Fibroblast of the aortic adventitia (primary cell): ENCODE results near the gene IFTAP. TPM values are rescaled to one million over a fixed set of nuclear protein-coding genes. Genes with fewer than 3 reads are reported as not detected.
"Not testable (repeated sequence)": the region's sequence is repeated elsewhere in the genome, so short reads cannot be mapped to it uniquely, and the experiment has no call there.

Experiments used
- DNase-seq: peaks from one replicate; pipeline ENCODE4 v3.0.0-alpha.2; 2010; ENCODE audit warnings: low read depth
- H3K4me3 ChIP-seq: 2 replicates; pipeline ENCODE4 v1.5.1; 2011; ENCODE audit warnings: low read depth, mild to moderate bottlenecking, control low read depth, low read length, moderate library complexity
- total RNA-seq: library from RNA; depleted of rRNA; stranded (reverse); fragments of >200 nt; gene quantifications from 2 replicates; pipeline ENCODE4 v1.2.3, GENCODE V29; 2012; ENCODE audit warnings: low replicate concordance
- TF ChIP-seq, protein P1 (sequence below): IDR thresholded peaks from 2 replicates; pipeline ENCODE4 v1.5.1; 2011; ENCODE audit warnings: mild to moderate bottlenecking, low read length, control low read depth, inconsistent platforms; ENCODE audit not compliant: insufficient read depth

Gene IFTAP, protein sequence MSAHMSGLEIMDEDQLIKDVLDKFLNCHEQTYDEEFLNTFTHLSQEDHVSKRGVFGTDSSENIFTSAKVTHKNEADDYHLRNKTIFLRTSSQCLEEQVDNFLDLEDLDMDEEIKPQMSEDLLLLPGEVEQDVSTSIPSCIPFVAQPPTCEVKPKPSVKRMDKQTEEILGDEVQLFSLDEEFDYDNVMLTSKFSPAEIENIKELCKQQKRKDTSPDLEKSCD
- 43.8 and 63.1 TPM in 2 replicates for total RNA-seq

DNA sequence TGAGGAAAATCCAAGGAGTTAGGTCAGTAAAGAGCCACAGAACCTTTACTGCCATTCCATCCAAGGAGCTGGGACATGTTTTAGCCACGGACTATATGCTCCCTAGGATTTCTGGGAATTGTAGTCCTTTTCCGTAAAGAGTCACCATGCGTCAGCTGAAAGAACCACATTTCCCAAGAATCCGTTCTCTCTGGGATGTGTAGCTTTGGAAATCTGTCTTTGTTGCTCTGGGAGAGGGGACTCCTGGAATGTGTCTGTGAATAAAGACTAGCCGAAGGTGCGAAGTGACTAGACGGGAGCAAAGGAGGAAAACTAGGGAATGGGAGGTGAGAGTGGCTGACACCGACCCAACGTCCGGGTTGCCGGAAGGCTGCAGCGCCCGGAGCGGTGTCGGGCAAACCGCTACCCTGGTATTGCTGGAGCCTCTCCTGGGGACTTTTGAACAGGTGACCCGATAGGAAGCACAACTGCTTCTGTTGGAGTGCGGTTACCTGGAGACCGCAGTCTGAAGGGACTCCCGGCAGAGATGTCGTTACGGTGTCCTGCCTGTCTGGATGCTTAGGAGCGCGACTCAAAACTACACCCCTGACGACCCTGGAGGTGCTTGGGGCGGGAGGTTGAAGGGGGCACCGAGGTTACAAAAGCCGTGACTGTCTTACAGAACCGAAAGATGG lies at the start of gene IFTAP:
IFTAP (plus strand) TSS at position 187 of the 674 bp plus-strand sequence. CDS start 15,602 bp downstream, outside the sequence.
- TF ChIP-seq, protein P1, sequence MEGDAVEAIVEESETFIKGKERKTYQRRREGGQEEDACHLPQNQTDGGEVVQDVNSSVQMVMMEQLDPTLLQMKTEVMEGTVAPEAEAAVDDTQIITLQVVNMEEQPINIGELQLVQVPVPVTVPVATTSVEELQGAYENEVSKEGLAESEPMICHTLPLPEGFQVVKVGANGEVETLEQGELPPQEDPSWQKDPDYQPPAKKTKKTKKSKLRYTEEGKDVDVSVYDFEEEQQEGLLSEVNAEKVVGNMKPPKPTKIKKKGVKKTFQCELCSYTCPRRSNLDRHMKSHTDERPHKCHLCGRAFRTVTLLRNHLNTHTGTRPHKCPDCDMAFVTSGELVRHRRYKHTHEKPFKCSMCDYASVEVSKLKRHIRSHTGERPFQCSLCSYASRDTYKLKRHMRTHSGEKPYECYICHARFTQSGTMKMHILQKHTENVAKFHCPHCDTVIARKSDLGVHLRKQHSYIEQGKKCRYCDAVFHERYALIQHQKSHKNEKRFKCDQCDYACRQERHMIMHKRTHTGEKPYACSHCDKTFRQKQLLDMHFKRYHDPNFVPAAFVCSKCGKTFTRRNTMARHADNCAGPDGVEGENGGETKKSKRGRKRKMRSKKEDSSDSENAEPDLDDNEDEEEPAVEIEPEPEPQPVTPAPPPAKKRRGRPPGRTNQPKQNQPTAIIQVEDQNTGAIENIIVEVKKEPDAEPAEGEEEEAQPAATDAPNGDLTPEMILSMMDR: no peak
- peak within 1 kb of the TSS; percentile 94 for H3K4me3 ChIP-seq
- peak; percentile 94 for DNase-seq

DNA sequence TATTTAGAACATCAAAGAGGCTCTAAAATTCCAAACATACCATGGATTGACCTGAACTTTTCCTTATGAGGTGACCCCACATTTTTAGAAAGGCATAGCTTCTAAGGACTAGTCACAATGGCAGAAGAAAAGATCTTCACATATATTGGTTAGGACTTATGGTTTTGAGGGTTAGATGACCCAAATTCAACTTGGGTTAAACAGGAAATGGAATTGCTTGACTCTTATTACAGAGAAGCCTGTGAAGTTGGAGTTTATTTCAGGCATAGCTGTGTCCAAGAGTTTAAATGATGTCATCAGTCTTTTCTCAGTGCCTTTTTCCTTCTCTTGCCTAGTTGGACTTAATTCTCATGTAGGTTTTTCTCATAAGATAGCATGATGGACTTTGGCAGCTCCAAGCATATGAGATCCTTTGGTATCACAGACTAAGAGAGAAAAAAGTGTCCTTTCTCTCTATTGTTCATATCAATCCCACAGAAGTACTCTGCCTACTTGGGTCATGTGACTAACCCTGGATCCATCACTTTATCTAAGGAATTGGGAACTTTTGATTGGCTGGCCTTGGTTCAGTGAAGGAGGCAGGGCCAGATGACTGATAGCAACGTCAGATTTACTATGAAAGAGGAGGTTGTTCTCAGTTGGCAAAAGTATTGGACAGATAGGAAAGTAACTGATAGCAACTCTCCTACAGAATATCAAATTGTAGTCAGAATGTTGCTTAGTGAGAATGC lies 43.8 kb upstream of the IFTAP start:
- no peak overlapping the region for H3K4me3 ChIP-seq
- DNase-seq: no peak
- TF ChIP-seq, protein P1: no peak

DNA sequence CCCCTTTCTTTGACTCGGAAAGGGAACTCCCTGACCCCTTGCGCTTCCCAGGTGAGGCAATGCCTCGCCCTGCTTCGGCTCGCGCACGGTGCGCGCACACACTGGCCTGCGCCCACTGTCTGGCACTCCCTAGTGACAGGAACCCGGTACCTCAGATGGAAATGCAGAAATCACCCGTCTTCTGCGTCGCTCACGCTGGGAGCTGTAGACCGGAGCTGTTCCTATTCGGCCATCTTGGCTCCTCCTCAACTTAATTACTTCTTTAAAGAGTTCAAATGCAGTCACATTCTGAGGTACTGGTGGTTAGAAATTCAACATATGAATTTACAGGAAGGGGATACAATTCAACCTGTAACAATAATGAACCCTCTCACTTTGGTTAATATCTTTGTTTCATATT lies 36.9 kb upstream of the IFTAP start:
- H3K4me3 ChIP-seq, DNase-seq: not testable (repeated sequence)

DNA sequence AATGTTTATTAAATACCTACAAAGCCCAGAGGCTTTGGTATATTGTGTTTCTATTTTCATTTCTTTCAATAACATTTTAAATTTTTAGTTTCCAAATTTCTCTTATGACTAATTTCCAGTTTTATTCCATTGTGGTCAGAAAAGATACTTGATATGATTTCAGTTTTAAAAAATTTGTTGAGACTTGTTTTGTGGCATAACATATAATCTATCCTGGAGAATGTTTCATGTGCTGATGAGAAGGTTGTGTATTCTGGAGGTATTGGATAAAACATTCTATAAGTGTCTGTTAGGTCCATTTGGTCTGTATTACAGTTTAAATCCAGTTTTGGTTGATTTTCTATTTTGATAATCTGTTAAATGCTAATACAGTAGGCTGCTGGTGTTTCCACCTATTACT lies 36.3 kb upstream of the IFTAP start:
- TF ChIP-seq, protein P1: no peak
- H3K4me3 ChIP-seq: no peak overlapping the region
- DNase-seq: no peak

DNA sequence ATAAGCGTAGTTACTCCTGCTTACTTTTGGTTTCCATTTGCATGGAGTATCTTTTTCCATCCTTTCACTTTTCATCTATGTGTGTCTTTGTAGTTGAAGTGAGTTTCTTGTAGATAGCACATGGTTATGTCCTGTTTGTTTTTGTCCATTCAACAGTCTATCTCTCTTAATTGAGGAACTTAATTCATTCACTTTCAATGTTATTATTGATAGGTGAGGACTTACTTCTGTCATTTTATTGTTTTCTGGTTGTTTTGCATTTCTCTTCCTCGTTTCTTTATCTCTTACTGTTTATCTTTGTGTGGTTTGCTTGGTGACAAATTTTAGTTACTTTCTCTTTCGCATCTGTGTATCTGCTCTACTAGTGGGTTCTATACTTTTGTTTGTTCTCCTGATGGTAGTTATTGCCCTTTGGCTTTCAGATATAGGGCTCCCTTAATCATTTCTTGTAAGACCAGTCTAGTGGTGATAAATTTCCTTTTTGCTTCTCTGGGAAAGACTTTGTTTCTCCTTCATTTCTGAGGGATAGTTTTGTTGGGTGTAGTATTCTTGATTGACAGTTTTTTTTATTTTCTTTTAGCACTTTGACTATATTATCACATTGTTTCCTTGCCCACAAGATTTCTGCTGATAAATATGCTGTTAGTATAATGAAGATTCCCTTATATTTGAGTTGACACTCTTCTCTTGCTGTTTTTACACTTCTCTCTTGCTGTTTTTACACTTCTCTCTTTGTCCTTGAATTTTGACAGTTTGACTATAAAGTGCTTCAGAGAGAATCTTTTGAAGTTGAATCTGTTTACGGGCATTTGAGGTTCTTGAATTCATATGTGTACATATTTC lies 35.5 kb upstream of the IFTAP start:
- no peak for DNase-seq
- TF ChIP-seq, protein P1: no peak
- no peak overlapping the region for H3K4me3 ChIP-seq

DNA sequence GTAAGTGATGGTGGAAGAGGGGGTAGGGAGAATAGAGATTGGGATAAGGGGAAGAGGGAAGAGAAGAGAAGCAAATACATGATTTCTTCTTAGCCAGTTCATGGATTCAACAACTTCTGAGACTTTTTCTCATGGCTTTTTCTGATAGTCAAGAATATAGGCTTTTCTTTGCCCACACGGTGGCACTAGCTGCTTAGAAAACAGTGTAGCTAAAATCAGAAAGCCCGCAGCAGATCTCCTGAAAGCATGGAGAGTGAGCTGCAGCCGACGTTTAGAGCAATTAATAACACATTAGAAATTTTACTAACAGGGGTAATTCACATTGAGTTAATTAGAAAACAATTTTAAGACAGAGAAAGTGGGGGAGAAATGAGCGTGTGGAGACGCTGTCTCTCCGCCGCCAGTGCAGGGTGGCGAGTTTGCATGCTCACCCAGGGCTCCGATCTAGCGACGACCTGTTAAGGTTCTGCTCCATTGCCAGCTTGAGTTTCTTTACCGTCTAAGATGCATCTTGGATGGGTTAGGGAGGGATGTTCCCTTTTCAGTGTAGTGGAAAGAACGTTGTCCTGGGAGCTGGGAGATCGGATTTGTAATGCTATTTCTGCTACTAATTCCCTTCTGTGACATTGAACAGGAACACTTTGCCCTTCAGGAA lies 29.8 kb upstream of the IFTAP start:
- DNase-seq: peak; percentile 77
- peak overlapping the region; percentile 53 for H3K4me3 ChIP-seq
- TF ChIP-seq, protein P1: peak; percentile 76
